ENCODE results near the gene SLC5A10.

GRCh38 chr17:18956581-18956980, 4.6 kb downstream of the SLC5A10 start:
- TF ChIP-seq CTCF (IDR thresholded peaks at IDR 0.05) (no peak), POLR2A (IDR thresholded peaks at IDR 0.05) (no peak)

All from transverse colon (tissue), 3 donors.